ENCODE results near the gene AVPR1A. TPM values are rescaled to one million over a fixed set of nuclear protein-coding genes. Genes with fewer than 3 reads are reported as not detected.
"Not testable (repeated sequence)": the region's sequence is repeated elsewhere in the genome, so short reads cannot be mapped to it uniquely, and the experiment has no call there.

Gene AVPR1A
- 1 to 10 TPM; 4.3 to 8.5 TPM for total RNA-seq

DNA sequence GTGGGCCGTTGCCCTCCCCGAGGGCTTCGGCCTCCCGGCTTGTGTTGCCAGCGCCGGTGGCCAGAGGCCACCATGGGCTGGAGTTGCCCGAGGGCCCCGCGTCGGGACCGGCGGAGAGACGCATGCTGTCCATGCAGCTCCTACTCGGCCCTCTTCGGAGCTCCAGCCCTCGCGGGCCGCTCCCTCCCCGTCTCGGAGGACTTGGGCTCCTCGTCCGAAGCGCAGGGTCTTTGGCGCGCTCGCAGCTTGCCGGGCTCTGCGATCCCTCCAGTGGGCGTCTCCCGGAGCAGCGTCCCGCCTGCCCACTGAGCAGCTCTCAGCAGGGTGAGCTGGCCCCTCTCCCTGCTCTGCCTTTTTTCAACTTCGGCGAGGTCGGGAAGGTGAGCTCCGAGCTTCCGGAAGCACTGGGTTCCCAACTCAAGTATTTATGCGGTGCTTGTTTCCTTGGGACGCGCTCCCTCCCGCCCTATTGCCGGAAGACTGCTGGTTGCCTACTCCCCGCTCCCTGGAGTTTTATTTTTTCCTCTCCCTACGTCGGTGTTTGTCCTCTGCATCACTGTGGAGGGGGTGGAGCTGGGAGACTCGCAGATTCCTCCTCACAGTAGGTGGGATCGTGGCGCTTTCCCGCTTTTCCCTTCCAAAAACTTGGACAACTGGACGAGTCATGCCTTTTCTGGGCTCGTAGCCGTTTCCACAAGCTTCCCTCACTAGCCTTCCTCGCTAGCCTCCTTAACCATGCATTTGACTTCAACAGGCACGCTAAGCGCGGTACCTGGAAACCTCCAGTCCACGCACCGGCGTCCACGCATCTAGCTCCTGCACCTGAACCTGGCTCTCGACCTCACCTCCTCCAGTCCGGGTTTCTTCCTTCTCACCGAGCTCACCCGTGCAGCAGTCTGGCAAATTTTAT, at the start of gene AVPR1A:
AVPR1A (minus strand) TSS at position 489 of the 910 bp plus-strand sequence; CDS start at position 124, 365 bp downstream.
- no peak within 1 kb of the TSS for H3K27ac ChIP-seq
- peak within 1 kb of the TSS; percentile 66 for H3K4me3 ChIP-seq
- TF ChIP-seq, protein P1, sequence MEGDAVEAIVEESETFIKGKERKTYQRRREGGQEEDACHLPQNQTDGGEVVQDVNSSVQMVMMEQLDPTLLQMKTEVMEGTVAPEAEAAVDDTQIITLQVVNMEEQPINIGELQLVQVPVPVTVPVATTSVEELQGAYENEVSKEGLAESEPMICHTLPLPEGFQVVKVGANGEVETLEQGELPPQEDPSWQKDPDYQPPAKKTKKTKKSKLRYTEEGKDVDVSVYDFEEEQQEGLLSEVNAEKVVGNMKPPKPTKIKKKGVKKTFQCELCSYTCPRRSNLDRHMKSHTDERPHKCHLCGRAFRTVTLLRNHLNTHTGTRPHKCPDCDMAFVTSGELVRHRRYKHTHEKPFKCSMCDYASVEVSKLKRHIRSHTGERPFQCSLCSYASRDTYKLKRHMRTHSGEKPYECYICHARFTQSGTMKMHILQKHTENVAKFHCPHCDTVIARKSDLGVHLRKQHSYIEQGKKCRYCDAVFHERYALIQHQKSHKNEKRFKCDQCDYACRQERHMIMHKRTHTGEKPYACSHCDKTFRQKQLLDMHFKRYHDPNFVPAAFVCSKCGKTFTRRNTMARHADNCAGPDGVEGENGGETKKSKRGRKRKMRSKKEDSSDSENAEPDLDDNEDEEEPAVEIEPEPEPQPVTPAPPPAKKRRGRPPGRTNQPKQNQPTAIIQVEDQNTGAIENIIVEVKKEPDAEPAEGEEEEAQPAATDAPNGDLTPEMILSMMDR (IDR thresholded peaks at IDR 0.05) = no peak
- no peaks in the 10 kb centered on the region for H3K9me3 ChIP-seq
- no peaks in the 10 kb centered on the region for H3K36me3 ChIP-seq
- peaks cover 10% of the 10 kb centered on the region for H3K27me3 ChIP-seq (replicated peaks; ENCODE audit: insufficient read depth)
- peaks cover 0 to 19% of the 10 kb centered on the region in 2 donors for H3K4me1 ChIP-seq (ENCODE audit: control insufficient read depth in 1 of 2, low read depth in 2 of 2)
- DNase-seq (ENCODE audit: low spot score) = no peak
- no peak for ATAC-seq (ENCODE audit: insufficient number of reproducible peaks, low FRiP score, low read depth)

DNA sequence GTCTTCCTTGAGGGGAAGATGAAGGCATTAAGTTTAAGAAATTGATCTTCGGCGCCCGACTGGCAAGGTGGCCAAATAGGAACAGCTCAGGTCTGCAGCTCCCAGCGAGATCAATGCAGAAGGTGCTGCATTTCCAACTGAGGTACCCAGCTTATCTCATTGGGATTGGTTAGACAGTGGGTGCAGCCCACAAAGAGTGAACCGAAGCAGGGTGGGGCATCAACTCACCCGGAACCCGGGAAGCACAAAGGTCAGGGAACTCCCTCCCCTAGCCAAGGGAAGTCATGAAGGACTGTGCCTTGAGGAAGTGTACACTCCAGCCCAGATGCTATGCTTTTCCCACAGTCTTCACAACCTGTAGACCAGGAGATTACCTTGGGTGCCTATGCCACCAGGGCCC, 45.2 kb upstream of the AVPR1A start:
- H3K4me1 ChIP-seq (ENCODE audit: control insufficient read depth in 1 of 2, low read depth in 2 of 2) = no peaks in the 10 kb centered on the region
- TF ChIP-seq, protein P1 (IDR thresholded peaks at IDR 0.05) = no peak
- no peaks in the 10 kb centered on the region for H3K27me3 ChIP-seq (replicated peaks; ENCODE audit: insufficient read depth)
- DNase-seq (ENCODE audit: low spot score) (no peak), ATAC-seq (ENCODE audit: insufficient number of reproducible peaks, low FRiP score, low read depth) (no peak)
- H3K9me3 ChIP-seq = no peaks in the 10 kb centered on the region
- no peaks in the 10 kb centered on the region for H3K36me3 ChIP-seq
- no peak overlapping the region for H3K27ac ChIP-seq
- no peak overlapping the region for H3K4me3 ChIP-seq

DNA sequence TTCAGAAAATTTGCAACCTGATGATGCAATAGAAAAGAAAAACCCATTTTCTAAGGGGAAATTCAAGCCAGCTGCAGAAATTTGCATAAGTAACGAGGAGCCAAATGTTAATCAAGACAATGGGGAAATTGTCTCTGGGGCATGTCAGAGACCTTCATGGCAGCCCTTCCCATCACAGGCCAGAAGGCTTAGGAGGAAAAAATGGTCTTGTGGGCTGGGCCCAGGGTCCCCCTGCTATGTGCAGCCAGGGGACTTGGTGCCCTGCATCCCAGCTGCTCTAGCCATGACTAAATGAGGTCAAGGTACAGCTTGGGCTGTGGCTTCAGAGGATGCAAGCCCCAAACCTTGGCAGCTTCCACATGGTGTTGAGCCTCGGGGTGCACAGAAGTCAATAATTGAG, 28.2 kb upstream of the AVPR1A start:
- Histone ChIP-seq H3K27ac (no peak overlapping the region), H3K4me3 (no peak overlapping the region), H3K27me3 (replicated peaks; ENCODE audit: insufficient read depth) (no peaks in the 10 kb centered on the region), H3K4me1 (ENCODE audit: control insufficient read depth in 1 of 2, low read depth in 2 of 2) (no peaks in the 10 kb centered on the region), H3K9me3 (peaks cover 3% of the 10 kb centered on the region), H3K36me3 (no peaks in the 10 kb centered on the region)
- TF ChIP-seq, protein P1 (IDR thresholded peaks at IDR 0.05) = no peak
- ATAC-seq (ENCODE audit: insufficient number of reproducible peaks, low FRiP score, low read depth) (no peak), DNase-seq (ENCODE audit: low spot score) (no peak)

DNA sequence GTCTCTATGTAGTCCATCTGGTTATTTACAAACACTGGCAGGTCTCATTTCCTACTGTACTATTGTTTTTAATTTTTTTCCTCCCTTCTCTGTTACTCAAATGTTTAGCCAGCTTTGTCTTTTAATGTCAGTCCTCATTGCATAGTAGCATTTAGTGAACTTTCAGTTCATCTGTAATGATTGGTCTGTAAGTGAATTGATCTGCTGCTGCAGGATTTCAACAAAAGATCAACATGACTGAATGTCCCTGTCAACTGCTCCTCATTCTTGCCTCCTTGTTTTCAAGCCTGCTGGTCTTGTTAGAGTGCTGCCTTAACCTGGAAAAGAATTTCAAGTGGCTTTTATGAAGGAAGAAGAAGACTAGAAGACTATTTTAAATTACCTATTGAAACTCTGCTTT, 19.3 kb upstream of the AVPR1A start:
- H3K4me3 ChIP-seq = no peak overlapping the region
- TF ChIP-seq, protein P1 (IDR thresholded peaks at IDR 0.05) = no peak
- H3K9me3 ChIP-seq = no peaks in the 10 kb centered on the region
- H3K27ac ChIP-seq = no peak overlapping the region
- no peaks in the 10 kb centered on the region for H3K36me3 ChIP-seq
- DNase-seq (ENCODE audit: low spot score) (no peak), ATAC-seq (ENCODE audit: insufficient number of reproducible peaks, low FRiP score, low read depth) (no peak)
- no peaks in the 10 kb centered on the region for H3K27me3 ChIP-seq (replicated peaks; ENCODE audit: insufficient read depth)
- no peaks in the 10 kb centered on the region for H3K4me1 ChIP-seq (ENCODE audit: control insufficient read depth in 1 of 2, low read depth in 2 of 2)

DNA sequence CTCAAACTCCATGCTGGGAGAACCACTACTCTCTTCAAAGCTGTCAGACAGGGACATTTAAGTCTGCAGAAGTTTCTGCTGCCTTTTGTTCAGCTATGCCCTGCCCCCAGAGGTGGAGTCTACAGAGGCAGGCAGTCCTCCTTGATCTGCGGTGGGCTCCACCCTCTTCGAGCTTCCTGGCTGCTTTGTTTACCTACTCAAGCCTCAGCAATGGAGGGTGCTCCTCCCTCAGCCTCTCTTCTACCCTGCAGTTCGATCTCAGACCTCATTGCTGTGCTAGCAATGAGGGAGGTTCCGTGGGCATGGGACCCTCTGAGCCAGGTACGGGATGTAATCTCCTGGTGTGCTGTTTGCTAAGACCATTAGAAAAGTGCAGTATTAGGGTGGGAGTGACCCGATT, 16.7 kb upstream of the AVPR1A start:
- not testable (repeated sequence) for H3K4me1 ChIP-seq (ENCODE audit: control insufficient read depth in 1 of 2, low read depth in 2 of 2); H3K4me3 ChIP-seq; DNase-seq (ENCODE audit: low spot score); H3K27ac ChIP-seq; H3K9me3 ChIP-seq; H3K36me3 ChIP-seq; H3K27me3 ChIP-seq (replicated peaks; ENCODE audit: insufficient read depth); ATAC-seq (ENCODE audit: insufficient number of reproducible peaks, low FRiP score, low read depth)
